HG02759 (cell line): ENCODE results near the gene LUZP2.
"Not testable (repeated sequence)": the region's sequence is repeated elsewhere in the genome, so short reads cannot be mapped to it uniquely, and the experiment has no call there.

Experiments
- ATAC-seq: cut with Tn5 transposase; IDR thresholded peaks from one replicate; pipeline ENCODE4 v1.9.1; 2021; ENCODE audit warnings: mild to moderate bottlenecking, moderate library complexity; ENCODE audit not compliant: unreplicated experiment

The LUZP2 gene

GRCh38 chr11:24890426-24890825 is 393.6 kb downstream of the LUZP2 start:
- ATAC-seq: no peak

- ATAC-seq: not testable (repeated sequence)
Observed at GRCh38 chr11:24891845-24892492, 395.1 kb downstream of the LUZP2 start.

- no peak for ATAC-seq
Observed at GRCh38 chr11:24896118-24896835, 399.4 kb downstream of the LUZP2 start.

GRCh38 chr11:24900514-24900913 is 403.7 kb downstream of the LUZP2 start:
- no peak for ATAC-seq

- no peak for ATAC-seq
Observed at GRCh38 chr11:24900960-24901549, 404.2 kb downstream of the LUZP2 start.

- ATAC-seq: no peak
Observed at GRCh38 chr11:24903555-24903954, 406.7 kb downstream of the LUZP2 start.

GRCh38 chr11:24925091-24925490 is 428.2 kb downstream of the LUZP2 start:
- ATAC-seq: no peak

GRCh38 chr11:24932110-24933000 is 435.5 kb downstream of the LUZP2 start:
- no peak for ATAC-seq

GRCh38 chr11:24934733-24935439 is 438.0 kb downstream of the LUZP2 start:
- no peak for ATAC-seq

- ATAC-seq: no peak
Observed at GRCh38 chr11:24944891-24945290, 448.0 kb downstream of the LUZP2 start.

GRCh38 chr11:24949406-24949805 is 452.6 kb downstream of the LUZP2 start:
- no peak for ATAC-seq

- ATAC-seq: no peak
Observed at GRCh38 chr11:24963852-24964251, 467.0 kb downstream of the LUZP2 start.

- no peak for ATAC-seq
Observed at GRCh38 chr11:24965748-24966147, 468.9 kb downstream of the LUZP2 start.

GRCh38 chr11:24993903-24994302 is 497.1 kb downstream of the LUZP2 start:
- ATAC-seq: not testable (repeated sequence)

- not testable (repeated sequence) for ATAC-seq
Observed at GRCh38 chr11:24999929-25000328, 503.1 kb downstream of the LUZP2 start.

- ATAC-seq: no peak
Observed at GRCh38 chr11:25037431-25037830, 540.6 kb downstream of the LUZP2 start.

- ATAC-seq: no peak
Observed at GRCh38 chr11:25038131-25038530, 541.3 kb downstream of the LUZP2 start.

GRCh38 chr11:25039165-25039564 is 542.3 kb downstream of the LUZP2 start:
- ATAC-seq: no peak

GRCh38 chr11:25048632-25049031 is 551.8 kb downstream of the LUZP2 start:
- no peak for ATAC-seq

GRCh38 chr11:25052844-25053243 is 556.0 kb downstream of the LUZP2 start:
- no peak for ATAC-seq

- no peak for ATAC-seq
Observed at GRCh38 chr11:25057861-25058260, 561.0 kb downstream of the LUZP2 start.
